ENCODE data around the gene SECISBP2. TPM values are rescaled to one million over a fixed set of nuclear protein-coding genes. Genes with fewer than 3 reads are reported as not detected.

SECISBP2 gene
- total RNA-seq, 3 donors from 2014 or later = 40.5 to 84.7 (median 76.0) TPM

DNA sequence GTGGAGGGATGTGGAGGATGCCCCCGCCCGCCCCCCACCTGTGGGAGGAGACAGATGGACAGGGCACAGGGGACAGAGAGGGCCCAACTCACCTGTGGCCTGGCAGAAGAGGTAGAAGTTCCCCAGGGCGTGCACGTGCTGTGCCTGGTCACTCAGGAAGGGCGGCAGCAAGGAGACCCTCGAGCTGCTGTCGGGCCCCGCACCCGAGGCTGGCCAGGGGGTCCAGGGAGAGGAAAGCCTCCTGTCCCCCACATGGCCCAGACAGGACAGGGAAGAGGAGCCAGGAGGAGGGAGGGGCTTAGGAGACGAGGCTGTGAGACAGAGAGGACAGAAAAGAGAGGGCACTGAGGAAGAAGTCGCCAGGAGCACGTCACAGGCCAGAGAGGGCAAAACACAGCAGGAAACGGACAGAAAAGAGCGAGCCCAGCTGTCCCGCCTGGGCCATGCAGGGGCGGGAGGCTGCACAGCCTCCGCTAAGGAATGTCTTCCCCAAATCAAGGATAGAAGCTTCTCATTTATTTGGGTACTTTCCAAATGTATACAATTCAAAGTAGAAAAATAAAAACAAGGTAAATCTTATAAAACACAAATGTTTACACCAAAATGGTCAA is 58.5 kb downstream of the SECISBP2 start:
- no peaks in the 10 kb centered on the region for H3K36me3 ChIP-seq
- no peaks in the 10 kb centered on the region for H3K9me3 ChIP-seq
- no peaks in the 10 kb centered on the region for H3K4me1 ChIP-seq
- TF ChIP-seq, protein P1, sequence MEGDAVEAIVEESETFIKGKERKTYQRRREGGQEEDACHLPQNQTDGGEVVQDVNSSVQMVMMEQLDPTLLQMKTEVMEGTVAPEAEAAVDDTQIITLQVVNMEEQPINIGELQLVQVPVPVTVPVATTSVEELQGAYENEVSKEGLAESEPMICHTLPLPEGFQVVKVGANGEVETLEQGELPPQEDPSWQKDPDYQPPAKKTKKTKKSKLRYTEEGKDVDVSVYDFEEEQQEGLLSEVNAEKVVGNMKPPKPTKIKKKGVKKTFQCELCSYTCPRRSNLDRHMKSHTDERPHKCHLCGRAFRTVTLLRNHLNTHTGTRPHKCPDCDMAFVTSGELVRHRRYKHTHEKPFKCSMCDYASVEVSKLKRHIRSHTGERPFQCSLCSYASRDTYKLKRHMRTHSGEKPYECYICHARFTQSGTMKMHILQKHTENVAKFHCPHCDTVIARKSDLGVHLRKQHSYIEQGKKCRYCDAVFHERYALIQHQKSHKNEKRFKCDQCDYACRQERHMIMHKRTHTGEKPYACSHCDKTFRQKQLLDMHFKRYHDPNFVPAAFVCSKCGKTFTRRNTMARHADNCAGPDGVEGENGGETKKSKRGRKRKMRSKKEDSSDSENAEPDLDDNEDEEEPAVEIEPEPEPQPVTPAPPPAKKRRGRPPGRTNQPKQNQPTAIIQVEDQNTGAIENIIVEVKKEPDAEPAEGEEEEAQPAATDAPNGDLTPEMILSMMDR (IDR thresholded peaks at IDR 0.05) = no peak
- TF ChIP-seq POLR2AphosphoS5 (IDR thresholded peaks at IDR 0.05) (no peak), POLR2A (IDR thresholded peaks at IDR 0.05) (no peak)
- DNase-seq (ENCODE audit: low spot score in 2 of 2) = no peak
- H3K4me3 ChIP-seq = no peak overlapping the region
- H3K27me3 ChIP-seq = no peaks in the 10 kb centered on the region
- intact Hi-C loops (cut with DNase I; ENCODE audit: low total_unique reads) = no loop called here
- no peak overlapping the region for H3K27ac ChIP-seq

DNA sequence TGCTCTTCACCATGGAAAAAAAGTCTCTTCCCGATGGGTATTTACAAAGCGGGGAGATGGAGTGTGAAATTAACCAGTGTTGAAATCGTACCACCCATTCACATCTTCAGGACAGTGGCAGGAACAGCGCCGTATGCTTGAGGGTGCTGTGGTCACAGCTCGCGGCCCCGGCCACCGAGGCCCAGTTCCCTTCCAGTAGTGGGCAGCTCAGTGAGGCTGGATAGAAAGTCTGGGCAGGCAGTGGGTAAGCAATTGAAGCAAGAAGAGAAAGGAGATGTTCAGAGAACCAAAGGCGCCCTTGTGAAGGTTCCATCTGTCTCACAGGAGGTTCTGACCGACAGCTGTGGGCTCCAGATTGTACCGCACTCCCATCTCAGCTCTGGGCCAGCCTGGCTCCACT is 59.1 kb downstream of the SECISBP2 start:
- Histone ChIP-seq H3K27ac (no peak overlapping the region), H3K27me3 (no peaks in the 10 kb centered on the region), H3K4me1 (no peaks in the 10 kb centered on the region), H3K4me3 (no peak overlapping the region), H3K9me3 (no peaks in the 10 kb centered on the region), H3K36me3 (no peaks in the 10 kb centered on the region)
- DNase-seq (ENCODE audit: low spot score in 2 of 2) = no peak
- intact Hi-C loops (cut with DNase I; ENCODE audit: low total_unique reads) = no loop called here
- TF ChIP-seq, protein P1 (IDR thresholded peaks at IDR 0.05) = no peak
- TF ChIP-seq POLR2A (IDR thresholded peaks at IDR 0.05) = no peak

- Histone ChIP-seq H3K36me3 (no peaks in the 10 kb centered on the region), H3K27ac (no peak overlapping the region), H3K4me1 (no peaks in the 10 kb centered on the region), H3K27me3 (no peaks in the 10 kb centered on the region), H3K4me3 (no peak overlapping the region), H3K9me3 (no peaks in the 10 kb centered on the region)
- DNase-seq (ENCODE audit: low spot score in 2 of 2) = no peak
- no peak for TF ChIP-seq POLR2AphosphoS5 (IDR thresholded peaks at IDR 0.05)
- TF ChIP-seq, protein P1 (IDR thresholded peaks at IDR 0.05) = no peak
- no peak for TF ChIP-seq POLR2A (IDR thresholded peaks at IDR 0.05)
- intact Hi-C loops (cut with DNase I; ENCODE audit: low total_unique reads) = loop anchor here (1.0 kb wide), 1 partner anchor 24 kb away; no protein-coding TSS in a partner anchor
These were observed 60.2 kb downstream of the SECISBP2 start for GRCh38 chr9:89378541-89378940.

- Histone ChIP-seq H3K4me1 (no peaks in the 10 kb centered on the region), H3K4me3 (no peak overlapping the region), H3K27ac (no peak overlapping the region), H3K27me3 (no peaks in the 10 kb centered on the region), H3K36me3 (no peaks in the 10 kb centered on the region), H3K9me3 (no peaks in the 10 kb centered on the region)
- TF ChIP-seq, protein P1 (IDR thresholded peaks at IDR 0.05) = no peak
- TF ChIP-seq POLR2A (IDR thresholded peaks at IDR 0.05) (no peak), POLR2AphosphoS5 (IDR thresholded peaks at IDR 0.05) (no peak)
- intact Hi-C loops (cut with DNase I; ENCODE audit: low total_unique reads) = no loop called here
- DNase-seq (ENCODE audit: low spot score in 2 of 2) = no peak
These were observed 60.7 kb downstream of the SECISBP2 start for GRCh38 chr9:89379031-89379430.

DNA sequence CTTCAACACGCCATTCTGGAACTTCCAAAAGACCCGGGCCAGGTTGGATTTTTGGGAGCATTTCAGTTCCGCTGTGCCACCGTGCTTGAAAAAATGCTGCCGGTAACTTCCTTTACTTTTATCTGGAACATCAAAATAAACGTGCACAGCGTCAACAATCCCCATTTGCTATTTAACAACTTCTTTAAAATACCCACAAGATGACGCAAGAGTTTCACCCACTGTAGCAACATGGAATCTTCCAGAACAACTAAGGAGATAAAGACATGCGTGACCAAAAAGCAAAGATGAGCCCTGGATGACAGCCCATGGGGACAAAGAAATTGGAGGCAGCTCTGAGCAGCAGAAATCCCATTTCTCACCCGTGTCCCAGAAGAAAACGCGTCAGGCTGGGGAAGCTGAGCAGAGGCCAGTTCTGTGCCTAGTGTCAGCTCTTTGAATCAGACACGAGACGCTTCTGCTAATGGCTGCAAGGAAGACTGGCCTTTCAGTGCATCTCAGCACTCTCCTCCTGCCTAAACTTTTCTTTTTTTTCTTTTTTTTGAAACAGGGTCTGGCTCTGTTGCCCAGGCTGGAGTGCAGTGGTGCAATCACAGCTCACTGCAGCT is 61.3 kb downstream of the SECISBP2 start:
- no peak overlapping the region for H3K4me3 ChIP-seq
- H3K9me3 ChIP-seq = no peaks in the 10 kb centered on the region
- intact Hi-C loops (cut with DNase I; ENCODE audit: low total_unique reads) = no loop called here
- TF ChIP-seq POLR2A (IDR thresholded peaks at IDR 0.05) = no peak
- no peak for TF ChIP-seq POLR2AphosphoS5 (IDR thresholded peaks at IDR 0.05)
- TF ChIP-seq, protein P1 (IDR thresholded peaks at IDR 0.05) = no peak
- no peaks in the 10 kb centered on the region for H3K36me3 ChIP-seq
- no peak overlapping the region for H3K27ac ChIP-seq
- no peaks in the 10 kb centered on the region for H3K4me1 ChIP-seq
- H3K27me3 ChIP-seq = no peaks in the 10 kb centered on the region
- no peak for DNase-seq (ENCODE audit: low spot score in 2 of 2)

Measured in breast epithelium (tissue), 4 donors.